HCT116 (cell line): Measurements from ENCODE around the gene PRPF6.

ENCODE experiments used
- CBX3 ChIP-seq: IDR thresholded peaks from 2 replicates; pipeline ENCODE4 v1.6.1; 2012; ENCODE audit warnings: low read depth
- CEBPB ChIP-seq: IDR thresholded peaks from 2 replicates; pipeline ENCODE4 v1.6.1; 2012; ENCODE audit warnings: low read depth
- CTCF ChIP-seq, 3 experiments: fragments of 200-600 bp in 1 of 3; sonication (generic) in 1 of 3; IDR thresholded peaks in 2 of 3; conservative IDR thresholded peaks in 1 of 3; 2 replicates each; pipeline ENCODE4 v1.5.1; 2012 to 2017; ENCODE audit warnings: low read depth in 2 of 3, low read length in 2 of 3, antibody characterized with exemption in 1 of 3, borderline replicate concordance in 1 of 3, control low read depth in 1 of 3, mild to moderate bottlenecking in 1 of 3, mixed read lengths in 1 of 3, mixed run types in 1 of 3, moderate library complexity in 1 of 3; ENCODE audit not compliant: insufficient read depth in 1 of 3
- EGR1 ChIP-seq: IDR thresholded peaks from 2 replicates; pipeline ENCODE4 v1.6.1; 2012; ENCODE audit warnings: low read depth
- EZH2 ChIP-seq: fragments of 200-600 bp; sonication (generic); IDR thresholded peaks from 2 replicates; pipeline ENCODE4 v1.6.1; 2017; ENCODE audit warnings: antibody characterized with exemption, mixed run types
- POLR2A ChIP-seq: IDR thresholded peaks from 2 replicates; pipeline ENCODE4 v1.7.0; 2011; ENCODE audit warnings: borderline replicate concordance; ENCODE audit not compliant: insufficient read depth, insufficient read length; ENCODE audit errors: extremely low read depth
- POLR2AphosphoS5 ChIP-seq: IDR thresholded peaks from 2 replicates; pipeline ENCODE4 v1.6.1; 2011; ENCODE audit warnings: mild to moderate bottlenecking, low read depth, low read length, moderate library complexity
- ZFX ChIP-seq: fragments of 450-650 bp; IDR thresholded peaks from 2 replicates; pipeline ENCODE4 v1.6.1; 2017
- TF ChIP-seq, protein P1 (sequence below): IDR thresholded peaks from 2 replicates; pipeline ENCODE4 v1.6.1; 2012; ENCODE audit warnings: low read depth

GRCh38 chr20:63937596-63937995 lies 43.3 kb upstream of the PRPF6 start:
- no peak for TF ChIP-seq CTCF (IDR thresholded peaks at IDR 0.05 in 2 of 3, conservative IDR thresholded peaks at IDR 0.05 in 1 of 3; ENCODE audit: borderline replicate concordance in 1 of 3, insufficient read depth in 1 of 3, low read depth in 2 of 3, low read length in 2 of 3)
- TF ChIP-seq CEBPB, result no peak
- TF ChIP-seq, protein P1, sequence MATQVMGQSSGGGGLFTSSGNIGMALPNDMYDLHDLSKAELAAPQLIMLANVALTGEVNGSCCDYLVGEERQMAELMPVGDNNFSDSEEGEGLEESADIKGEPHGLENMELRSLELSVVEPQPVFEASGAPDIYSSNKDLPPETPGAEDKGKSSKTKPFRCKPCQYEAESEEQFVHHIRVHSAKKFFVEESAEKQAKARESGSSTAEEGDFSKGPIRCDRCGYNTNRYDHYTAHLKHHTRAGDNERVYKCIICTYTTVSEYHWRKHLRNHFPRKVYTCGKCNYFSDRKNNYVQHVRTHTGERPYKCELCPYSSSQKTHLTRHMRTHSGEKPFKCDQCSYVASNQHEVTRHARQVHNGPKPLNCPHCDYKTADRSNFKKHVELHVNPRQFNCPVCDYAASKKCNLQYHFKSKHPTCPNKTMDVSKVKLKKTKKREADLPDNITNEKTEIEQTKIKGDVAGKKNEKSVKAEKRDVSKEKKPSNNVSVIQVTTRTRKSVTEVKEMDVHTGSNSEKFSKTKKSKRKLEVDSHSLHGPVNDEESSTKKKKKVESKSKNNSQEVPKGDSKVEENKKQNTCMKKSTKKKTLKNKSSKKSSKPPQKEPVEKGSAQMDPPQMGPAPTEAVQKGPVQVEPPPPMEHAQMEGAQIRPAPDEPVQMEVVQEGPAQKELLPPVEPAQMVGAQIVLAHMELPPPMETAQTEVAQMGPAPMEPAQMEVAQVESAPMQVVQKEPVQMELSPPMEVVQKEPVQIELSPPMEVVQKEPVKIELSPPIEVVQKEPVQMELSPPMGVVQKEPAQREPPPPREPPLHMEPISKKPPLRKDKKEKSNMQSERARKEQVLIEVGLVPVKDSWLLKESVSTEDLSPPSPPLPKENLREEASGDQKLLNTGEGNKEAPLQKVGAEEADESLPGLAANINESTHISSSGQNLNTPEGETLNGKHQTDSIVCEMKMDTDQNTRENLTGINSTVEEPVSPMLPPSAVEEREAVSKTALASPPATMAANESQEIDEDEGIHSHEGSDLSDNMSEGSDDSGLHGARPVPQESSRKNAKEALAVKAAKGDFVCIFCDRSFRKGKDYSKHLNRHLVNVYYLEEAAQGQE, result no peak
- no peak for TF ChIP-seq EZH2
- no peak for TF ChIP-seq ZFX
- no peak for TF ChIP-seq EGR1
- no peak for TF ChIP-seq CBX3
- no peak for TF ChIP-seq POLR2A
- TF ChIP-seq POLR2AphosphoS5, result no peak
